Coronary artery (tissue), 2 donors: Measurements from ENCODE around the gene MSI1.
A peak's percentile ranks its signal among the peaks of the same experiment; 100 is the strongest.

ENCODE experiments used
- DNase-seq: peaks from one replicate; pipeline ENCODE4 v3.0.0-alpha.2; 2017; ENCODE audit warnings: low spot score
- H3K27ac ChIP-seq, 2 donors: fragments of 200-600 bp; sonication (generic); one replicate each; pipeline ENCODE4 v1.5.1; 2016 to 2019
- H3K4me3 ChIP-seq: fragments of 200-600 bp; sonication (generic); 2 replicates; pipeline ENCODE4 v1.5.1; 2016; ENCODE audit warnings: mild to moderate bottlenecking, moderate library complexity
- CTCF ChIP-seq: fragments of 200-600 bp; sonication (generic); IDR thresholded peaks from one replicate; pipeline ENCODE4 v1.5.1; 2019; ENCODE audit warnings: antibody characterized with exemption

Gene MSI1

GRCh38 chr12:120323772-120324171 is 45.2 kb downstream of the MSI1 start:
- Histone ChIP-seq H3K4me3 (no peak overlapping the region), H3K27ac (no peak overlapping the region)
- no peak for DNase-seq
- no peak for TF ChIP-seq CTCF

- Histone ChIP-seq H3K27ac (no peak overlapping the region), H3K4me3 (no peak overlapping the region)
- DNase-seq: no peak
- TF ChIP-seq CTCF: no peak
Measured at GRCh38 chr12:120321382-120322202, 47.4 kb downstream of the MSI1 start.

- TF ChIP-seq CTCF: peak; percentile 34
- peak overlapping the region; percentile 65 to 86 for H3K27ac ChIP-seq
Measured at GRCh38 chr12:120317224-120318105, 51.5 kb downstream of the MSI1 start.

GRCh38 chr12:120316798-120317223 is 52.2 kb downstream of the MSI1 start:
- TF ChIP-seq CTCF: no peak
- Histone ChIP-seq H3K4me3 (peak overlapping the region; percentile 85), H3K27ac (peak overlapping the region; percentile 65 to 86)
- no peak for DNase-seq

More at GRCh38 chr12:120317224-120318105, 51.5 kb downstream of the MSI1 start:
- peak overlapping the region; percentile 85 for H3K4me3 ChIP-seq
- peak; percentile 99 for DNase-seq

- no peak for DNase-seq
- no peak for TF ChIP-seq CTCF
- Histone ChIP-seq H3K27ac (no peak overlapping the region), H3K4me3 (no peak overlapping the region)
Measured at GRCh38 chr12:120314220-120314619, 54.7 kb downstream of the MSI1 start.

GRCh38 chr12:120301962-120302815 is 66.8 kb downstream of the MSI1 start, which contains the start of gene SIRT4:
Gene SIRT4, plus strand, starts transcription at chr12:120302321. Its CDS starts 1,241 bp downstream, at chr12:120303562.
- peak within 1 kb of the TSS; percentile 8 to 72 for H3K27ac ChIP-seq
- DNase-seq: peak; percentile 87
- peak; percentile 76 for TF ChIP-seq CTCF
- H3K4me3 ChIP-seq: peak within 1 kb of the TSS; percentile 76
